ENCODE data around the gene RHBDF1.

Gene RHBDF1

DNA sequence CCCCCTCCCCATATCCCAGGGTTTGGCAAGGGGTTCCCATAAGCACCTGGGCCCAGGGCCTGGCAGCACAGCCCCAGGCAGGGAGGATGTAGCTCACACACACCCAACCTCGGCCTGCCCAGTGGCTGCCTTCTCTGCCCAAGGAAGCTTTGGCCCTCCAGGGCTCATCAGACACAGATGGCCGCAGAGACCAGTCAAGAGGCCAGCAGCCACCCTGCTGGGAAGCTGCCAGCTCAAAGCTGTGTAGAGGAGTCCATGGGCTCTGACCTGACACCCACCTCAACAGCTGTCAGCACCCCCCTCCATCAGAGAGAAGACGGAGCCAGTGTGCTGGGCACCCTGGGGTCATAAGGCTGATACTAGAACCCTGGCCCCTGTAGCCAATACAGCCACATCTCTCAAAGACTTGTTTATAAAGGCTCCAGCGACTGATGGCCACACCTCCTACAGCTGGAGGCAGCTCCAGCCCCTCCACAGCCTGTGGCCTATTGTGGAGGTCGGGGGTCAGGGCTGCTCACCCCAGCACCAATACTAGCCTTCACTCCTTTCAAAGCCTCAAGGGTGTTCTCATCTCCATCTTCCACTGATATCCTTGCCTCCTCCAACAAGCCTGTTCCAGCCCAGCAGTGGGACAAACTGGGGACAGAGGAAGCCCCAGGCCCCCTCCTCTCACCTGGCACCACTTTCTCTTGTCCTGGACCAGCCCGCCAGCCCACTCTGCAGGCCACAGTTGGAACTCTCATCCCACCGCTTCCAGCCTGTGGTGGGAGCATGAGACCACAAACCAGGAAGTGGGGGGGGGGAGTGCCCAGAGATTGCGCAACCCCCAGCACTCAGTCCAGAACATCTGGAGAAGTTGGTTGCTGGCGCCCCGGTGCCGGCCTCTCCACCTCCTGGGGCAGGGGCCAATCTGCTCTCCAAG lies 3.4 kb upstream of the RHBDF1 start:
- ChIA-PET CTCF (interaction anchor here (1.3 to 32.8 kb wide), 3 partner anchors 11 to 287 kb away, joined by 3 to 701 read pairs (median 44); no protein-coding TSS in a partner anchor), POLR2A (interaction anchor here (0.5 kb wide), 2 partner anchors 18 to 147 kb away, joined by 6 to 7 read pairs; no protein-coding TSS in a partner anchor)
- TF ChIP-seq, protein P1, sequence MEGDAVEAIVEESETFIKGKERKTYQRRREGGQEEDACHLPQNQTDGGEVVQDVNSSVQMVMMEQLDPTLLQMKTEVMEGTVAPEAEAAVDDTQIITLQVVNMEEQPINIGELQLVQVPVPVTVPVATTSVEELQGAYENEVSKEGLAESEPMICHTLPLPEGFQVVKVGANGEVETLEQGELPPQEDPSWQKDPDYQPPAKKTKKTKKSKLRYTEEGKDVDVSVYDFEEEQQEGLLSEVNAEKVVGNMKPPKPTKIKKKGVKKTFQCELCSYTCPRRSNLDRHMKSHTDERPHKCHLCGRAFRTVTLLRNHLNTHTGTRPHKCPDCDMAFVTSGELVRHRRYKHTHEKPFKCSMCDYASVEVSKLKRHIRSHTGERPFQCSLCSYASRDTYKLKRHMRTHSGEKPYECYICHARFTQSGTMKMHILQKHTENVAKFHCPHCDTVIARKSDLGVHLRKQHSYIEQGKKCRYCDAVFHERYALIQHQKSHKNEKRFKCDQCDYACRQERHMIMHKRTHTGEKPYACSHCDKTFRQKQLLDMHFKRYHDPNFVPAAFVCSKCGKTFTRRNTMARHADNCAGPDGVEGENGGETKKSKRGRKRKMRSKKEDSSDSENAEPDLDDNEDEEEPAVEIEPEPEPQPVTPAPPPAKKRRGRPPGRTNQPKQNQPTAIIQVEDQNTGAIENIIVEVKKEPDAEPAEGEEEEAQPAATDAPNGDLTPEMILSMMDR (IDR thresholded peaks at IDR 0.05; ENCODE audit: control extremely low read depth, extremely low read depth, low read depth, missing control alignments): no peak
- no peak for DNase-seq (ENCODE audit: extremely low spot score)

DNA sequence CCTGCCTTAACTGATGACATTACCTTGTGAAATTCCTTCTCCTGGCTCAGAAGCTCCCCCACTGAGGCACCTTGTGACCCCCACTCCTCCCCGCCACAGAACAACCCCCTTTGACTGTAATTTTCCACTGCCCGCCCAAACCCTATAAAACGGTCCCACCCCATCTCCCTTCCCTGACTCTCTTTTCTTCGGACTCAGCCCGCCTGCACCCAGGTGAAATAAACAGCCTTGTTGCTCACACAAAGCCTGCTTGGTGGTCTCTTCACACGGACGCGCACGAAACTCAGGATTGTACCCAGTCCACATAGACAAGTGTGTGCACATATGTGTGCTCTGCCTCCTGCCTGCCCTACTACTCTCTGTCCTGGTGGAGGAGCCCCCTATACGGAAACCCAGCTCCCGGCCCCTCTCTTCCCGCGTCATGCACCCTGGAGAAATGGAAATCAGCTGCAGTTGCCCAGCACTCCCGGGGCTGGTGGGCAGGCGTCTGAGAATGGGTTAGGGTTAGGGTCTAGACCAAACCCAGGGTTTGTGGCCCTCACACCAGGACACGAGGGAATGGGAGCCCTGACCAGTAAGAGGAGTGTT lies 2.4 kb upstream of the RHBDF1 start:
- TF ChIP-seq, protein P1 (IDR thresholded peaks at IDR 0.05; ENCODE audit: control extremely low read depth, extremely low read depth, low read depth, missing control alignments): no peak
- ChIA-PET CTCF (interaction anchor here (1.1 to 32.8 kb wide), 4 partner anchors 10 to 288 kb away, joined by 3 to 701 read pairs (median 24); no protein-coding TSS in a partner anchor), POLR2A (interaction anchor here (0.5 kb wide), 1 partner anchor 19 kb away, joined by 7 read pairs; no protein-coding TSS in a partner anchor)
- no peak for DNase-seq (ENCODE audit: extremely low spot score)

DNA sequence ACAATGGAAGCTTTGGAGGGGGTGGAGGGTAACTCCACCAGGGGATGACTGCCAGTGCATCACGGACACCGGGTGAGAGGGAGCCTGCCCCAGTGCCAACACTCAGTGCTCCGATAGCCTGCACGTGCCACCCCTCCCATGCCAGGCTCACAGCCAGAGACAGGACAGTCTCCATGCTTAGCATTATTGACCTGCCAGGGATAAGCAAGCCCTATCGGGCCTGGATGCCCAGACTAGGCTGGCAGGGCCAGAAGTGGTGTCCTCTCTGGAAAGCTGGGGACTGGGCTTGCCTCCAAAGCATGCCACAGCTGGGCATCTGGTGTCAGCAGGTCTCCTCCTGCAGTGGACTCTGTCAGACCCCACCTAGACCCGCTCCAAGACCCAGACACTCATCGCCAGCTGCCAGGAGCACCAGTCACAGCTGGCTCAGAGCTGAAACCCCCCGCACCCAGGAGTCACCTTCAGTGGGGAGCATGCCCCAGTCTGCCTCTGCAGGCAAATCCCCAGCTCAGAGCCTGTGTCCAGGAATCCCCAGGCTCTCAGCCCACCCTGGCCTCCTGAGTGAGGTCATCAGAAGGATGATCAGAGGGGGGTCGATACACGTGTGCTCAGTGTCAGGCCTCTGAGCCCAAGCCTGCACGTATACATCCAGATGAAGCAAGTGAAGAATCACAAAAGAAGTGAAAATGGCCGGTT lies 1.8 kb upstream of the RHBDF1 start:
- CTCF ChIA-PET: interaction anchor here (0.7 to 32.8 kb wide), 4 partner anchors 9 to 44 kb away, joined by 3 to 701 read pairs (median 24); no protein-coding TSS in a partner anchor
- no peak for DNase-seq (ENCODE audit: extremely low spot score)
- POLR2A ChIA-PET: no interaction called here
- TF ChIP-seq, protein P1 (IDR thresholded peaks at IDR 0.05; ENCODE audit: control extremely low read depth, extremely low read depth, low read depth, missing control alignments): no peak

DNA sequence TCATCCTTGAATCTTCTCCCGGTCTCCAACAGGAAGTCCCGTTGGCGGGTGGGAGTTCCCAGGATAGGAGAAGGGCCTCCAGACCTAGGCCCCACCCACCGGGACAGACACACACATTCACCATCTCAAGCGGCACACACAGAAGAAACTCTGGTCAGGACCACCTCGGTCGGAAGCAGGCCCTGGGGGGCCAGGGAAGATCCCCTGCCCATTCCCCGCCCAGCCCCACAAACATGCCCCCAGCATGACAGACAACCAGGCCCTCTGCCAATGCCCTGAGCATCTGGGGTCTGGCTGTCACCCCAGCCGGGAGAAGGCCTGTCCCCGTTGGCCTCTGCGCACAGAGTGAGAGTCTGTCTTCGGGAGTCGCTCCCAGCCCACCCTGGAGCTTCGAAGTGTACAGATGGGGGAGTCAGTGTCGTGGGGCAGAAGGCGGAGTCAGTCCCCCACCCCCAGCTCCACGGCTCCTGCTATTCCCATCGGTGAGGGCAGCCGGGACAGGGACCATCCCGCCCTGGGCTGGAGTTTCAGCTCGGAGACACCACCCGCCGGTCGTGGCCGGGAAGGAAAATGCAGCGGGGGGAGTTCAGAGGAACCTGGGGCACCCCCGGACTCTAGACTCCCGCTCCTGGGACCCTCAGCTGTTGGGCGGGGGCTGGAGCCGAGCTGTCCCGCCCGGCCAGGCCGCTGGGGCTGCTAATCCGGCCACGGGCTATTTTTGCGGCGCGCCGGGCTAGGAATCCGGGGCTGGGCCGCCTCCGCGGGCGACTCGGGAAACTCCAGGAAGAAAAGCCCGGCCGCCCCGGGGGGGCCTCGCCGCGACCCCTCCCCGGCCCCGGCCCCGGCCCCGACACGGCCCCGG lies 660 bp downstream of the RHBDF1 start:
- POLR2A ChIA-PET: no interaction called here
- TF ChIP-seq, protein P1 (IDR thresholded peaks at IDR 0.05; ENCODE audit: control extremely low read depth, extremely low read depth, low read depth, missing control alignments): no peak
- CTCF ChIA-PET: interaction anchor here (1.2 to 32.8 kb wide), 4 partner anchors 8 to 35 kb away, joined by 3 to 701 read pairs (median 14); no protein-coding TSS in a partner anchor
- DNase-seq (ENCODE audit: extremely low spot score): no peak

DNA sequence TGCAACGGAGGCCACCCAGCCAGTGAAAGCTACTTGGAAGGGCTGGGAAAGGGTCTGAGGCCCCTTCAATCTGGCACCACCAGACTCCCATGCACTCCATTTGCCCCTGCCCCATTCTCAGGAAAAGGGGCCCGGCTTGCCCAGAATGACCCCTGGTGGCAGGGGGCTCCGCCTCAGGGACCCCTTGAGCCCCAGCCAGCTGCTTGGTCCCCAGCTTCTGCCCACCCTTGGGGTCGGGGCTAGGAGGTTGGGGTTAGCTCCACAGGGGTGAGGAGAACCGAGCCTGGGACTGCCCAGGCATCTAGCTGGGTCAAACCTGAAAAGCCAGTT lies 1.3 kb downstream of the RHBDF1 start:
- TF ChIP-seq, protein P1 (IDR thresholded peaks at IDR 0.05; ENCODE audit: control extremely low read depth, extremely low read depth, low read depth, missing control alignments): no peak
- DNase-seq (ENCODE audit: extremely low spot score): no peak
- ChIA-PET POLR2A (no interaction called here), CTCF (interaction anchor here (1.3 to 32.8 kb wide), 5 partner anchors 8 to 290 kb away, joined by 3 to 701 read pairs (median 13); no protein-coding TSS in a partner anchor)
